Activated CD4-positive, alpha-beta T cell treated with anti-CD3 and anti-CD28 coated beads, Interleukin-10, Interleukin-2, amounts not matched to agents 100 ng/mL and 50 ng/mL, durations not matched to agents 16 hours and 8 hours (primary cell): Measurements from ENCODE around the gene CAMK2A.

Source experiments
- DNase-seq: peaks from one replicate; pipeline ENCODE4 v3.0.0-alpha.2; 2020

CAMK2A gene

GRCh38 chr5:150315245-150315644, 25.7 kb upstream of the CAMK2A start:
- DNase-seq, result no peak

- DNase-seq, result no peak
Observed at GRCh38 chr5:150313921-150314716, 24.5 kb upstream of the CAMK2A start.

- DNase-seq, result no peak
Observed at GRCh38 chr5:150313501-150313900, 23.9 kb upstream of the CAMK2A start.

- no peak for DNase-seq
Observed at GRCh38 chr5:150312518-150312917, 22.9 kb upstream of the CAMK2A start.

GRCh38 chr5:150311015-150311692, 21.6 kb upstream of the CAMK2A start:
- no peak for DNase-seq

GRCh38 chr5:150310246-150310645, 20.7 kb upstream of the CAMK2A start:
- DNase-seq, result no peak

- DNase-seq, result no peak
Observed at GRCh38 chr5:150309886-150310239, 20.3 kb upstream of the CAMK2A start.

- no peak for DNase-seq
Observed at GRCh38 chr5:150309101-150309885, 19.7 kb upstream of the CAMK2A start.

GRCh38 chr5:150307617-150308426, 18.2 kb upstream of the CAMK2A start:
- DNase-seq, result no peak

GRCh38 chr5:150306775-150307174, 17.2 kb upstream of the CAMK2A start:
- no peak for DNase-seq

GRCh38 chr5:150305557-150305956, 16.0 kb upstream of the CAMK2A start:
- DNase-seq, result no peak

- no peak for DNase-seq
Observed at GRCh38 chr5:150305095-150305494, 15.5 kb upstream of the CAMK2A start.

GRCh38 chr5:150304481-150305081, 15.0 kb upstream of the CAMK2A start:
- DNase-seq, result no peak

- no peak for DNase-seq
Observed at GRCh38 chr5:150303660-150304386, 14.2 kb upstream of the CAMK2A start.

- no peak for DNase-seq
Observed at GRCh38 chr5:150303070-150303615, 13.6 kb upstream of the CAMK2A start.

GRCh38 chr5:150302301-150303069, 12.9 kb upstream of the CAMK2A start, which contains the start of gene ARSI:
ARSI (minus strand) TSS chr5:150302905; CDS start chr5:150302373, 532 bp downstream.
- DNase-seq, result no peak

- no peak for DNase-seq
Observed at GRCh38 chr5:150301901-150302300, 12.3 kb upstream of the CAMK2A start.

GRCh38 chr5:150301170-150301505, 11.6 kb upstream of the CAMK2A start:
- no peak for DNase-seq

- no peak for DNase-seq
Observed at GRCh38 chr5:150300496-150301169, 11.1 kb upstream of the CAMK2A start.
